Panc1 (cell line): ENCODE data around the gene ADCY3.

Experiments
- TCF7L2 ChIP-seq: IDR thresholded peaks from 2 replicates; pipeline ENCODE4 v1.6.1; 2011; ENCODE audit warnings: mild to moderate bottlenecking, low read depth, low read length, inconsistent platforms
- TF ChIP-seq, protein P1 (sequence below): fragments of 450-650 bp; IDR thresholded peaks from 2 replicates; pipeline ENCODE4 v1.5.1; 2017; ENCODE audit warnings: mild to moderate bottlenecking
- TF ChIP-seq, protein P2 (sequence below), 2 experiments: IDR thresholded peaks; 2 replicates each; pipeline ENCODE4 v1.6.1; 2011 to 2012; ENCODE audit warnings: low read depth in 2 of 2, control low read depth in 1 of 2, low read length in 1 of 2, mild to moderate bottlenecking in 1 of 2, moderate library complexity in 1 of 2; ENCODE audit not compliant: insufficient read depth in 1 of 2

DNA sequence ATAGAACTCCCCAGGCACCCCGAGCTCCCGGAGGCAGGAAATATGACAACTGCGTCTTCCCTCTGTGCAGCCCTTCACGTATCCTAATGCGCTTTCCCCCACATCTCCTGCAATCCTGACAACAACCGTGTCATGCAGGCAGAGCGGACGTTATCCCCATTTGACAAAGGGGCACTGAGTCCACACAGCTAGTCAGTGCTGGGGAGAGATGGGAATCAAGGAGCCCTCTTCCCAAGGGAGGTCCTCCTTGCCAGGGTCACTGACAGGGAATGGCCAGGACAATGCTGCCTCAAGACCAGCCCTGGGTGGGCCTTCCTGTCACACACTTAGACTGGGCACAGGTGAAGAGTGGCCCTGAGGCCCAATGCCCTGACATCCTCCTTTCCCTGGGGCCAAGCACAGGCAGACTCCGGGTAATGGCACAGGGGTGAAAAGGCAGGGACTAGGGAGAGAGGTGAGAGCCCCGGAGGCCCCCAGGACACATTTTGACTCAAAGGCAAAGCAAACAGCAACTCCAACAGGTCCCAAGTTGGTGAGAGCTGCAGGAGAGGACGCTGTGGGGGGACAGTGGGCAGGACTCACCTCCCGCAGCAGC, 2.2 kb downstream of the ADCY3 start:
- TF ChIP-seq, protein P1, sequence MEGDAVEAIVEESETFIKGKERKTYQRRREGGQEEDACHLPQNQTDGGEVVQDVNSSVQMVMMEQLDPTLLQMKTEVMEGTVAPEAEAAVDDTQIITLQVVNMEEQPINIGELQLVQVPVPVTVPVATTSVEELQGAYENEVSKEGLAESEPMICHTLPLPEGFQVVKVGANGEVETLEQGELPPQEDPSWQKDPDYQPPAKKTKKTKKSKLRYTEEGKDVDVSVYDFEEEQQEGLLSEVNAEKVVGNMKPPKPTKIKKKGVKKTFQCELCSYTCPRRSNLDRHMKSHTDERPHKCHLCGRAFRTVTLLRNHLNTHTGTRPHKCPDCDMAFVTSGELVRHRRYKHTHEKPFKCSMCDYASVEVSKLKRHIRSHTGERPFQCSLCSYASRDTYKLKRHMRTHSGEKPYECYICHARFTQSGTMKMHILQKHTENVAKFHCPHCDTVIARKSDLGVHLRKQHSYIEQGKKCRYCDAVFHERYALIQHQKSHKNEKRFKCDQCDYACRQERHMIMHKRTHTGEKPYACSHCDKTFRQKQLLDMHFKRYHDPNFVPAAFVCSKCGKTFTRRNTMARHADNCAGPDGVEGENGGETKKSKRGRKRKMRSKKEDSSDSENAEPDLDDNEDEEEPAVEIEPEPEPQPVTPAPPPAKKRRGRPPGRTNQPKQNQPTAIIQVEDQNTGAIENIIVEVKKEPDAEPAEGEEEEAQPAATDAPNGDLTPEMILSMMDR: no peak
- TF ChIP-seq, protein P2, sequence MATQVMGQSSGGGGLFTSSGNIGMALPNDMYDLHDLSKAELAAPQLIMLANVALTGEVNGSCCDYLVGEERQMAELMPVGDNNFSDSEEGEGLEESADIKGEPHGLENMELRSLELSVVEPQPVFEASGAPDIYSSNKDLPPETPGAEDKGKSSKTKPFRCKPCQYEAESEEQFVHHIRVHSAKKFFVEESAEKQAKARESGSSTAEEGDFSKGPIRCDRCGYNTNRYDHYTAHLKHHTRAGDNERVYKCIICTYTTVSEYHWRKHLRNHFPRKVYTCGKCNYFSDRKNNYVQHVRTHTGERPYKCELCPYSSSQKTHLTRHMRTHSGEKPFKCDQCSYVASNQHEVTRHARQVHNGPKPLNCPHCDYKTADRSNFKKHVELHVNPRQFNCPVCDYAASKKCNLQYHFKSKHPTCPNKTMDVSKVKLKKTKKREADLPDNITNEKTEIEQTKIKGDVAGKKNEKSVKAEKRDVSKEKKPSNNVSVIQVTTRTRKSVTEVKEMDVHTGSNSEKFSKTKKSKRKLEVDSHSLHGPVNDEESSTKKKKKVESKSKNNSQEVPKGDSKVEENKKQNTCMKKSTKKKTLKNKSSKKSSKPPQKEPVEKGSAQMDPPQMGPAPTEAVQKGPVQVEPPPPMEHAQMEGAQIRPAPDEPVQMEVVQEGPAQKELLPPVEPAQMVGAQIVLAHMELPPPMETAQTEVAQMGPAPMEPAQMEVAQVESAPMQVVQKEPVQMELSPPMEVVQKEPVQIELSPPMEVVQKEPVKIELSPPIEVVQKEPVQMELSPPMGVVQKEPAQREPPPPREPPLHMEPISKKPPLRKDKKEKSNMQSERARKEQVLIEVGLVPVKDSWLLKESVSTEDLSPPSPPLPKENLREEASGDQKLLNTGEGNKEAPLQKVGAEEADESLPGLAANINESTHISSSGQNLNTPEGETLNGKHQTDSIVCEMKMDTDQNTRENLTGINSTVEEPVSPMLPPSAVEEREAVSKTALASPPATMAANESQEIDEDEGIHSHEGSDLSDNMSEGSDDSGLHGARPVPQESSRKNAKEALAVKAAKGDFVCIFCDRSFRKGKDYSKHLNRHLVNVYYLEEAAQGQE (IDR thresholded peaks at IDR 0.05; ENCODE audit: insufficient read depth in 1 of 2, low read depth in 2 of 2, low read length in 1 of 2): no peak
- no peak for TF ChIP-seq TCF7L2
